ENCODE measurements around the gene GRM1. TPM values are rescaled to one million over a fixed set of nuclear protein-coding genes. Genes with fewer than 3 reads are reported as not detected.

GRM1 gene
- total and polyA plus RNA-seq, 9 of the 15 experiments (the other 6 are each of a cell fraction or from before 2014, with no cell fraction given): not detected

GRCh38 chr6:146408583-146408982 is 379.7 kb downstream of the GRM1 start:
- no peak overlapping the region for H3K9ac ChIP-seq (ENCODE audit: insufficient read depth in 1 of 2, low read depth in 2 of 2, low read length in 2 of 2)
- ATAC-seq (no peak), DNase-seq (ENCODE audit: extremely low read depth in 1 of 4, low spot score in 3 of 4) (no peak), FAIRE-seq (peak; percentile 29)
- H3K27ac ChIP-seq (ENCODE audit: extremely low read depth, low read depth, low read length): no peak overlapping the region
- H2AFZ ChIP-seq (ENCODE audit: low read depth, low read length): no peak overlapping the region
- H3K4me1 ChIP-seq (replicated peaks in 1 of 2; ENCODE audit: control insufficient read depth in 2 of 2, insufficient read depth in 2 of 2, low read length in 2 of 2): no peaks in the 10 kb centered on the region
- intact Hi-C loops (cut with micrococcal nuclease): no loop called here
- H3K27me3 ChIP-seq (ENCODE audit: control insufficient read depth in 2 of 2, insufficient read depth in 2 of 2, low read length in 2 of 2): no peaks in the 10 kb centered on the region
- H3K36me3 ChIP-seq (ENCODE audit: control insufficient read depth, insufficient read depth, low read length): no peaks in the 10 kb centered on the region
- H4K20me1 ChIP-seq (replicated peaks; ENCODE audit: control insufficient read depth, insufficient read depth, low read length): no peaks in the 10 kb centered on the region
- WGBS (ENCODE audit: insufficient coverage, low coverage, missing lambda C conversion rate): under 1% methylated on average over 5 of the region's 5 CpGs
- H3K9me1 ChIP-seq (ENCODE audit: control insufficient read depth, insufficient read depth, low read length): no peaks in the 10 kb centered on the region
- no peak for TF ChIP-seq KDM5B (IDR thresholded peaks at IDR 0.05; ENCODE audit: insufficient replicate concordance, low read depth, low read length)
- TF ChIP-seq PHF8 (IDR thresholded peaks at IDR 0.05; ENCODE audit: borderline replicate concordance, low read length): no peak
- TF ChIP-seq TAF7 (tag; IDR thresholded peaks at IDR 0.05): no peak
- no peak for TF ChIP-seq RFX1 (IDR thresholded peaks at IDR 0.05)
- TF ChIP-seq RHOXF2B (CRISPR knock-in tag; conservative IDR thresholded peaks at IDR 0.05): no peak
- no peak for TF ChIP-seq RBBP5 (IDR thresholded peaks at IDR 0.05; ENCODE audit: borderline replicate concordance, insufficient read depth, low read length, poor library complexity, severe bottlenecking)
- H3K79me2 ChIP-seq (ENCODE audit: control insufficient read depth, insufficient read depth, low read length): no peaks in the 10 kb centered on the region
- H3K4me2 ChIP-seq (ENCODE audit: insufficient read depth, low read length): no peak overlapping the region
- in situ Hi-C loops (cut with MboI): no loop called here
- ChIA-PET POLR2A (no interaction called here), CTCF (ENCODE audit: low intra/inter-chr PET ratio) (no interaction called here)
- H3K9me3 ChIP-seq (replicated peaks; ENCODE audit: control insufficient read depth, insufficient read depth, low read depth, low read length): no peaks in the 10 kb centered on the region
- no peak overlapping the region for H3K4me3 ChIP-seq
- no TSS peak for BruUV-seq (replicated peaks)
